GM19193 (cell line): ENCODE results near the gene WWOX.

Experiments used
- POLR2A ChIP-seq: IDR thresholded peaks from 4 replicates; pipeline ENCODE4 v1.6.1; 2011; ENCODE audit not compliant: insufficient read depth, insufficient read length; ENCODE audit errors: extremely low read depth

Gene WWOX

GRCh38 chr16:78126662-78127061, 27.2 kb downstream of the WWOX start:
- TF ChIP-seq POLR2A = no peak

GRCh38 chr16:78127130-78127529, 27.7 kb downstream of the WWOX start:
- no peak for TF ChIP-seq POLR2A

DNA sequence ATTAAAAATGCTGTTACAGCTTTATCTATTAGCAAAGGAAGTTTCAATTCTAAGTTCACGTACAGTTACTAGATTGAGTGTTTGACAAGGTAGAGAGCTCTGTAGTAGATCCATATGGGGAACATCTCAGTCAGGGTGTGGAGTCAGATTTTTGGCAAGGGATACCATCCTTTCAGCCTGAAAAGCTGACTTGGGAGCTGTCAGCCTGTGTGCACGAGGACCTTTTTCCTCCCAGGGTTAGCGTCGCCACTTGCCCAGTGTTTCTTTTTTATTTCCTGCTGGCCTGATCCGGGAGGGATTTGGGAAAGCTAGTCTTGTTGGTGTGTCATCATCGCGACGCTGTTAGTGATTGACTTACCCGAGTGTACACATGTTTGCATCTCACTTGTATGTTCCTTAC, 29.5 kb downstream of the WWOX start:
- no peak for TF ChIP-seq POLR2A

DNA sequence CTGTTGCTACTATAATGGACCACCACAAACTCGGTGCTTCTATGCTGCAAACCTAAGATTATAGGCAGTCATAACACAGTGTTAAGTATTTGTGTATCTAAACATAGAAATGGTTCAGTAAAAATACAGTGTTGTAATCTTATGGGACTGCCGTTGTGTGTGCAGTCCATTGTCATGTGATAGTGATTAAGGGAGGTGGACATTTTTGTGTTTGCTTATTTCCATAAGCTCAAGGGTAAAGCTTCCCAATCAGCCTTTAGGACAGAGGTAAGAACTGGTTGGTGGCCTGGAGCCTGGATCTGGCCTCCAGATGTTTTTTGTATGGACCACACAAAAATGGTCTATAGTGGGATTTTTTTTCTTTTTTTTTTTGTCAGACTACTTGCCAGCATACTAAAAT, 29.9 kb downstream of the WWOX start:
- TF ChIP-seq POLR2A = no peak

- no peak for TF ChIP-seq POLR2A
Observed at GRCh38 chr16:78130083-78130608, 30.7 kb downstream of the WWOX start.

DNA sequence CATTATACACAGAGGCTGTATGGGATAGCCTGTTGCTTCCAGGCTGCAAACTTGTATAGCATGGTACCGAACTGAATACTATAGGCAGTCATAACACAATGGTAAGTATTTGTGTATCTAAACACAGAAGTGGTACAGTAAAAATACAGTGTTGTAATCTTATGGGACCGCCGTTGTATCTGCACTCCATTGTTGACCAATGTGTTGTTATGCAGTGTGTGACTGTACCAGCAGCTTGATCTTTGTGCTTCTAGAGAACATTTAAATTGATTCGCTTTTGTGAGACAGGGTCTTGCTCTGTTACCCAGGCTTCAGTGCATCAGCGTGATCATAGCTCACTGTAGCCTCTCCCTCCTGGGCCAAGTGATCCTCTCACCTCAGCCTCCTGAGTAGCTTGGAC, 31.5 kb downstream of the WWOX start:
- no peak for TF ChIP-seq POLR2A

DNA sequence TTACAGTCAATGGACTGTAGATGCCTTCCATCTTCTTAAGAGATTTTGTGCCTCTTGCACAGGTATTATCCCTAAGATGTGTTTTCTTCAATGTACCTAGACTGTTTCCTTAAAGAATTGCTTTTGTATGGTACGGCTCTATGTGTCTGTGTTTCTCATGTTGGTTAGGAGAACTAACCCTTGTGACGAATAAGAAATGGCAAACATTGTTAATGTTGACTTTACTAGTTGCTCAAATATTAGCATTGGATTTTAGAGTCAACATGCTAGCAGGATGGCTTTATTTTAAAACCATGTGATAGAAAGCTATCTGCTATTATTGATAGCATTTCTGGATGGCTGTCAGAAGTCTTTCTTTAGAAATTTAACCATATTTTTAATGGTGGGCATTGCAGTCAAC, 34.5 kb downstream of the WWOX start:
- no peak for TF ChIP-seq POLR2A

GRCh38 chr16:78134944-78135619, 35.6 kb downstream of the WWOX start:
- no peak for TF ChIP-seq POLR2A

DNA sequence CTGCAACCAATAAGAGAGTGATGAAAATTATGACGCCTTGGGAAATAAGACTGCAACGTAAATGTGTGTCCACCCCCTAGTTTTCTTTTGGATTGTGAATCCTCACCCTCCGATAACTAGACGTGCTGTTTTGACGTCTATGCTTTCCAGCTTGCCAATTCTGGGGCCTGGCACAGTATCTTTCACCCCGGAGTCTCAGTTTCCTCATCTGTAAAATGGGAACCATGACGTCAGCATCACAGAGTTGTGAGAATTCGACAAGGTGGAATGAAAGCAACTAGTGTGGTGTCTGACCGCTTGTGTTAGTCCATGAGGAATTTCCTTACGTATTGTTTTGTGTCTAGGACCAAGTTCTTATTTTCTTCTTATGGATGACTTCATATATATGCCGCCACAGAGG, 37.7 kb downstream of the WWOX start:
- TF ChIP-seq POLR2A = no peak

DNA sequence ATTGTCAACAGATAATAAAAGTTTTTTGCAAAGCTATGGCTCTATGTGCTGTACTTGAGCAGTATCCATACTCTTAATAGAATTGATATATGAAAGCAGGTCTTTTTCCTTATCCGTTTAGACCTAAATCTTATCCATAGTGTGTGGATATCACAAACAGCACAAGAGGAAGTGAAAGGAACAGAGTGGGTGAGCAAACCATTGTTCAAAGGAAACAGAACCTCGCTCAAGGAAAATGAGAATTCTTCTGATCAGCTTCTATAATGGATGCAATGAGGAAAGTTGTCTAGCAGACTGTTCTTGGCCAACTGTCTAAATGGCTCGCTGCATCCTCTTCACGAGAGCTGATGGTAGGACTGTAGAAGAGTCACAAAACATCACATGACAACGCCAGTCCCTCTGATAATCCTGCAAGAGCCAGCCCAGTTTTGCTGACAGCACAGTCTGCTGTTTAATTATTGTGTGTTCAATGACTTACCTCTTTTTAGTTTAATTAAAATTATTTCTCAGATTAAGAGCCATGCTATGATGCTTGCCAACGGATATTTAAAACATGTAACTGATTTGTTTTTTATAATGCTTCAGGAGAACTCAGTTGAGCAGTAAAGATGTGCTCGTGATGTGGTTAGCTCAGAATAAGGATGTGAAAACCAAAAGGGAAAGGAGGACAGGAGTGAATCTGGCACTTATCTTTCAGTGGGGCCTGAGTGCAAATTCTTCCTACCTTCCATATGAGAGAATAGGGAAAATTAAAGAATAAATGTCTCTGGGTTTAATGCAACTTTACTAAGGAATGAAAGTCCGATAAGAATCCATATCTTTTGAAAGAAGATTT, 38.5 kb downstream of the WWOX start:
- no peak for TF ChIP-seq POLR2A

DNA sequence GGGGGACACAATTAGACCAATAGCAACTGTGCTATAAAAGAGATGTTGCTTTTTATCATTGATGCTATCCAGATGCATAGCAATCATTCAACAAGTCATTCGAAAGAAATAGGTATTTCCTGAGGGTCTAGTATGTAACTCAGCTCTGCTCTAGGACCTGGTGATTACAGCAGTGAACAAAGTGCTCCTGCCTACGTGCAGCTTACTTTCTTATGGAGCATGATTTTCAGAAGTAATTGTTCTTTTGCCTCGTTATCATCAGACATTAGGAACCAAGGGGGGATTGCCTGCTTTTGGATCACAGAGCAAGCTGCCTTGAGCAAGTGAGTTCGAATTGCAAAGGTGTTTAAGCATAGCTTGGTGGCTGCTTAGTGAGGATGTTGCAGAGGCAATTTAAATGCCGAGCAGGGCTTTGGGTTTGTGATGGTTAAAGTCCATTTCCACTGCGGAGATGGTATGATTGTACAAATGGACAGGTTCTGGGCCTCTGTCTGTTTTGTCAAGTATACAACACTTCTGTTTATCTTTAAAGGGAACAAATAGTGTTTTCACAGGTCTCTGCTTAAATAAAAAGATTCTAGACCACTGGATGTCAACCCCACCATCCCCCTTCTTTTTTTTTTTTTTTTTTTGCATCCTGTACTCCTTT, 41.5 kb downstream of the WWOX start:
- no peak for TF ChIP-seq POLR2A

GRCh38 chr16:78142788-78143187, 43.3 kb downstream of the WWOX start:
- no peak for TF ChIP-seq POLR2A

DNA sequence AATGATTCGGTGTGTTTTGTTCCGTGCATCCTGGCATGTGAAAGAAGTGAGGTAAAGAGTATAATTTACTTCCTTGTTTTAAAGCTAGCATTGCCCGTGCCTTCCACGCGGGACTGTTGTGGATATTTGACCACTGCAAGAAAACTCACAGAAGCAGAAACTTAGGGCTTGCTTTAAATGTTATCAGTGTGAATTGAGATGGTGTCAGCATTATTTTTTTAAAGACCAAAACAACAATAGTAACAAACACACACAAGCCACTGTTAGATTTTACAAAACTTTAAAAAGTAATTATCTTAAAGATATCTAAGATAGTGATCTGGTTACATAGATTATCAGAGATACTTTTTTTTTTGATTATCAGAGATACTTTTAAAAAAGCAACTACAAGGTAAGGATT, 47.4 kb downstream of the WWOX start:
- no peak for TF ChIP-seq POLR2A

DNA sequence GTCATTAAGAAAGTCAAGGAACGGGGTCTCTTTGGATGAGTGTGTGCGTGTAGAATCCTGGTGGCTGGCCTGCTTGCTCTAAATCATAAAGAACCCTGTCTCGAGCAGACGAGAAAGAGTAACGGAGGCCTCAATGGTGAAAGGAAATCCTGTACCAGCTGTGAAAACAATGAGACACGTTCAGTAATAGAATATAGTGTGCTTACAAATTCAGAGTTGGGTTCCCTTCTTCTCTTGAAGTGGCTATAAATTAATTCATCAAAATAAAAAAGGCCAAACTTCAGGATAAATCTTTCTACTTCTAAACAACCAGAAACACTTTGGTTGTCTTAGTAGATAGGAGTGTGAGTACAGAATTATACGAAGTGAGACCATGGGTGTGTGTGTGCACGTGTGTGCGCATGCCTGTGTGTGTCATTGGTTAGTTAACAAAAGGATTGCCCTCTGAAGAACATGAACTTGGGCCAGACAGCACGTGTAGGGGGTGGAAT, 48.5 kb downstream of the WWOX start:
- TF ChIP-seq POLR2A = no peak

GRCh38 chr16:78150233-78150632, 50.8 kb downstream of the WWOX start:
- no peak for TF ChIP-seq POLR2A
